ENCODE results near the gene C1orf115. TPM values are rescaled to one million over a fixed set of nuclear protein-coding genes. Genes with fewer than 3 reads are reported as not detected.

Gene C1orf115
- total RNA-seq, 1 experiment from 2014 or later, result 5.6 TPM

GRCh38 chr1:220732137-220732536 is 42.0 kb downstream of the C1orf115 start:
- TF ChIP-seq EZH2 (IDR thresholded peaks at IDR 0.05; ENCODE audit: low read depth) (no peak), CTCF (conservative IDR thresholded peaks at IDR 0.05) (no peak)
- POLR2A ChIA-PET (ENCODE audit: unreplicated experiment), result no interaction called here
- peaks cover 10% of the 10 kb centered on the region for H3F3A ChIP-seq (ENCODE audit: insufficient read depth, low read depth)
- H3K4me1 ChIP-seq (replicated peaks; ENCODE audit: insufficient read depth), result peaks cover 20% of the 10 kb centered on the region
- no peaks in the 10 kb centered on the region for H3K36me3 ChIP-seq (ENCODE audit: low read depth)
- intact Hi-C loops (cut with micrococcal nuclease; ENCODE audit: unreplicated experiment), result loop anchor here (2.0 kb wide), 2 partner anchors 41 to 451 kb away; partner anchors contain the start of gene C1orf115
- no peak overlapping the region for H3K4me2 ChIP-seq
- H3K27me3 ChIP-seq (ENCODE audit: insufficient read depth, low read depth), result no peaks in the 10 kb centered on the region
- no peaks in the 10 kb centered on the region for H4K20me1 ChIP-seq (ENCODE audit: insufficient read depth)
- H3K4me3 ChIP-seq, result no peak overlapping the region
- no peaks in the 10 kb centered on the region for H3K9me2 ChIP-seq (ENCODE audit: insufficient read depth)
- no peak overlapping the region for H3K27ac ChIP-seq
- no peak for DNase-seq
- H2AFZ ChIP-seq, result no peak overlapping the region
- no TSS peak for BruUV-seq (replicated peaks)
- H3K9me3 ChIP-seq (ENCODE audit: insufficient read depth, low read depth), result no peaks in the 10 kb centered on the region
- CTCF ChIA-PET, result no interaction called here
- H3K79me2 ChIP-seq (ENCODE audit: low read depth), result no peaks in the 10 kb centered on the region

GRCh38 chr1:220732621-220733020 is 42.5 kb downstream of the C1orf115 start:
- Histone ChIP-seq H3K36me3 (ENCODE audit: low read depth) (no peaks in the 10 kb centered on the region), H3K4me3 (no peak overlapping the region), H3K9me2 (ENCODE audit: insufficient read depth) (no peaks in the 10 kb centered on the region), H3F3A (ENCODE audit: insufficient read depth, low read depth) (peaks cover 10% of the 10 kb centered on the region), H3K79me2 (ENCODE audit: low read depth) (no peaks in the 10 kb centered on the region), H3K4me1 (replicated peaks; ENCODE audit: insufficient read depth) (peaks cover 20% of the 10 kb centered on the region), H2AFZ (peak overlapping the region; percentile 42; the same call in 1 of the 2 replicates), H3K27ac (no peak overlapping the region), H3K9me3 (ENCODE audit: insufficient read depth, low read depth) (no peaks in the 10 kb centered on the region), H3K4me2 (peak overlapping the region; percentile 41), H3K27me3 (ENCODE audit: insufficient read depth, low read depth) (no peaks in the 10 kb centered on the region), H4K20me1 (ENCODE audit: insufficient read depth) (no peaks in the 10 kb centered on the region)
- intact Hi-C loops (cut with micrococcal nuclease; ENCODE audit: unreplicated experiment), result loop anchor here (1.0 to 2.0 kb wide), 3 partner anchors 42 to 452 kb away; partner anchors contain the start of gene C1orf115
- TSS peak; percentile 63 for BruUV-seq (replicated peaks)
- CTCF ChIA-PET, result interaction anchor here (0.6 to 2.0 kb wide), 12 partner anchors 16 to 1533 kb away, joined by 3 to 17 read pairs (median 4); partner anchors contain the start of gene MTARC2
- DNase-seq, result no peak
- TF ChIP-seq EZH2 (IDR thresholded peaks at IDR 0.05; ENCODE audit: low read depth) (no peak), CTCF (conservative IDR thresholded peaks at IDR 0.05) (no peak)
- POLR2A ChIA-PET (ENCODE audit: unreplicated experiment), result no interaction called here

GRCh38 chr1:220733086-220733601 is 43.0 kb downstream of the C1orf115 start:
- POLR2A ChIA-PET (ENCODE audit: unreplicated experiment), result interaction anchor here (0.5 to 0.7 kb wide), 5 partner anchors 15 to 1408 kb away, joined by 3 to 13 read pairs (median 4); partner anchors contain the start of genes MTARC1 and MTARC2
- H4K20me1 ChIP-seq (ENCODE audit: insufficient read depth), result no peaks in the 10 kb centered on the region
- no peaks in the 10 kb centered on the region for H3K79me2 ChIP-seq (ENCODE audit: low read depth)
- peaks cover 10% of the 10 kb centered on the region for H3F3A ChIP-seq (ENCODE audit: insufficient read depth, low read depth)
- H3K9me3 ChIP-seq (ENCODE audit: insufficient read depth, low read depth), result no peaks in the 10 kb centered on the region
- peak overlapping the region; percentile 42; the same call in 1 of the 2 replicates for H2AFZ ChIP-seq
- CTCF ChIA-PET, result interaction anchor here (0.5 to 3.1 kb wide), 22 partner anchors 15 to 1533 kb away, joined by 3 to 17 read pairs (median 4); partner anchors contain the start of gene MTARC2
- DNase-seq, result peak; percentile 71 to 74
- H3K4me2 ChIP-seq, result peak overlapping the region; percentile 41
- no peak overlapping the region for H3K4me3 ChIP-seq
- no TSS peak for BruUV-seq (replicated peaks)
- no peaks in the 10 kb centered on the region for H3K9me2 ChIP-seq (ENCODE audit: insufficient read depth)
- peaks cover 20% of the 10 kb centered on the region for H3K4me1 ChIP-seq (replicated peaks; ENCODE audit: insufficient read depth)
- no peaks in the 10 kb centered on the region for H3K36me3 ChIP-seq (ENCODE audit: low read depth)
- TF ChIP-seq CTCF (conservative IDR thresholded peaks at IDR 0.05) (peak; percentile 89), EZH2 (IDR thresholded peaks at IDR 0.05; ENCODE audit: low read depth) (no peak)
- no peaks in the 10 kb centered on the region for H3K27me3 ChIP-seq (ENCODE audit: insufficient read depth, low read depth)
- no peak overlapping the region for H3K27ac ChIP-seq
- intact Hi-C loops (cut with micrococcal nuclease; ENCODE audit: unreplicated experiment), result loop anchor here (1.0 to 2.0 kb wide), 3 partner anchors 42 to 452 kb away; partner anchors contain the start of gene C1orf115

Measured in PC-9 (cell line).